Bronchial epithelial cell (primary cell): ENCODE data around the gene CALHM4. TPM values are rescaled to one million over a fixed set of nuclear protein-coding genes. Genes with fewer than 3 reads are reported as not detected.

Source experiments
- DNase-seq: peaks from one replicate; pipeline ENCODE4 v3.0.0-alpha.2; 2010; ENCODE audit warnings: low read depth
- FAIRE-seq: peaks from 2 replicates; lab custom pipeline; 2011; peaks lifted over from hg19 to GRCh38; lab: Jason Lieb, UNC
- H3K27me3 ChIP-seq: 2 replicates; pipeline ENCODE4 v1.5.1; 2011; ENCODE audit warnings: low read length; ENCODE audit not compliant: control insufficient read depth, insufficient read depth
- H3K36me3 ChIP-seq: 2 replicates; pipeline ENCODE4 v1.5.1; 2011; ENCODE audit warnings: low read length; ENCODE audit not compliant: control insufficient read depth, insufficient read depth
- H3K4me3 ChIP-seq: 2 replicates; pipeline ENCODE4 v1.5.1; 2011; ENCODE audit warnings: mild to moderate bottlenecking, low read depth, low read length, control low read depth
- CTCF ChIP-seq: IDR thresholded peaks from 2 replicates; pipeline ENCODE4 v1.5.1; 2011; ENCODE audit warnings: mild to moderate bottlenecking, moderate library complexity, low read length, control low read depth, inconsistent platforms; ENCODE audit not compliant: insufficient read depth, severe bottlenecking
- total RNA-seq: library from RNA; depleted of rRNA; stranded (reverse); fragments of >200 nt; gene quantifications from 2 replicates; pipeline ENCODE4 v1.2.1, GENCODE V29; 2014

The CALHM4 gene
- total RNA-seq, 1 donor from 2014 or later = under 0.01 TPM

GRCh38 chr6:116572162-116572561 lies 18.6 kb downstream of the CALHM4 start:
- DNase-seq (peak; percentile 31), FAIRE-seq (no peak)
- peak overlapping the region; percentile 81 for H3K4me3 ChIP-seq
- H3K36me3 ChIP-seq = peaks cover 1% of the 10 kb centered on the region
- H3K27me3 ChIP-seq = no peaks in the 10 kb centered on the region
- no peak for TF ChIP-seq CTCF

GRCh38 chr6:116575227-116575626 lies 21.7 kb downstream of the CALHM4 start:
- Histone ChIP-seq H3K27me3 (no peaks in the 10 kb centered on the region), H3K4me3 (no peak overlapping the region), H3K36me3 (peaks cover 1% of the 10 kb centered on the region)
- no peak for FAIRE-seq
- DNase-seq = no peak
- no peak for TF ChIP-seq CTCF

- no peak for DNase-seq
- Histone ChIP-seq H3K36me3 (peaks cover 1% of the 10 kb centered on the region), H3K27me3 (no peaks in the 10 kb centered on the region), H3K4me3 (no peak overlapping the region)
- TF ChIP-seq CTCF = no peak
- no peak for FAIRE-seq
Observed at GRCh38 chr6:116577486-116577885, 23.9 kb downstream of the CALHM4 start.

- DNase-seq (no peak), FAIRE-seq (no peak)
- Histone ChIP-seq H3K4me3 (no peak overlapping the region), H3K27me3 (no peaks in the 10 kb centered on the region), H3K36me3 (peaks cover 2% of the 10 kb centered on the region)
- no peak for TF ChIP-seq CTCF
Observed at GRCh38 chr6:116578335-116578734, 24.8 kb downstream of the CALHM4 start.

- no peaks in the 10 kb centered on the region for H3K27me3 ChIP-seq
- no peak for TF ChIP-seq CTCF
- H3K36me3 ChIP-seq = peaks cover 2% of the 10 kb centered on the region
- no peak overlapping the region for H3K4me3 ChIP-seq
- DNase-seq (no peak), FAIRE-seq (no peak)
Observed at GRCh38 chr6:116579143-116579542, 25.6 kb downstream of the CALHM4 start.

GRCh38 chr6:116580198-116580597 lies 26.6 kb downstream of the CALHM4 start:
- no peak for FAIRE-seq
- no peak for DNase-seq
- Histone ChIP-seq H3K4me3 (no peak overlapping the region), H3K36me3 (peaks cover 1% of the 10 kb centered on the region), H3K27me3 (no peaks in the 10 kb centered on the region)
- no peak for TF ChIP-seq CTCF
